Measurements from ENCODE around the gene PPP2CA.
"Not testable (repeated sequence)": the region's sequence is repeated elsewhere in the genome, so short reads cannot be mapped to it uniquely, and the experiment has no call there.

Gene PPP2CA

DNA sequence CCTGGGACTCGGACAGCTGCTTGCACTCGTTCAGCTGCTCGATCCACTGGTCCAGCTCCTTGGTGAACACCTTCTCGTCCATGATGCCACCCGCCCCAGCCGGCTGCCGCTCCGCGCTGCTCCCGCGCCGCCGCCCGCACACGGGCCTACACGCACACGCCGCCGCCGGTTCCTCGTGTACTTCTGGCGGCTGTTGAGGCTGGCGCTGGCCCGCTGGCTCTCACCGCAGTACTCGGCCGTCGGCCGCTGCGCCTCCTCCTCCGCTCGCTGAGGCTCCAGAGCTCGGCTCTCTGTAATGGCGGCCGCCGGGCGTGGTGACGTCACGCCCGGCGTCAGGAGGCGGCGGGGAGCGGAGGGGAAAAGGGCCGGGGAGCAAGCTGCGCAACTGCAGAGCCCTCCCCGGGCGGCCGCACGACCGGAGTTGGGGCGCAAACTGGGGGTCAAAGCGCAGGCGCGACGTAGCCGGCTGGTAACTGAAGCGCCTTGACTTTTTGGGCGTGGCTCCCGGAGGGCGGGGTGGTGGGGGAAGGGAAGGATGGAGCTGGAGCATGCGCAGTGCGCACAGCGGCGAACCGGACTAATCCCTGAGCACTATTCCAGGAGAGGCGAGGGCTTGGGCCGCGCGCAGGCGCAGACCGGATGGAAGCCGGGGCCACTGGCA, at the start of gene PPP2CA:
Gene PPP2CA, minus strand, starts transcription at position 294 of the 661 bp plus-strand sequence. Its CDS starts 212 bp downstream, at position 82.
- DNase-seq (ENCODE audit: low read depth), result peak; percentile 98

- DNase-seq (ENCODE audit: low read depth), result no peak
These were observed 47.9 kb upstream of the PPP2CA start for GRCh38 chr5:134273642-134274395.

GRCh38 chr5:134271059-134271458, 45.2 kb upstream of the PPP2CA start:
- DNase-seq (ENCODE audit: low read depth), result no peak

DNA sequence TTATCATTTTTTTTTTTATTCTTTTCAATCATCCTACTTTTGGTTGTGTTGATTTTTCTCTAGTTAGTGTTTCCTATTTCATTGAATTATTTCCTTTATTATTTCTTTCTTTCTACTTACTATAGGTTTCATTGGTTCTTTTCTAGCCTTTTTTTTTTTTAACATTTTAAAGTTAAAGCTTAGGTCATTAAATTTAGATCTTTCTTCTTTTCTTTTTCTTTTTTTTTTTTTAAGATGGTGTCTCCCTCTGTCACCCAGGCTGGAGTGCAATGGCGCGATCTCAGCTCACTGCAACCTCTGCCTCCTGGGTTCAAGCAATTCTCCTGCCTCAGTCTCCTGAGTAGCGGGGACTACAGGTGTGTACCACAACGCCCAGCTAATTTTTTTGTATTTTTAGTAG, 43.0 kb upstream of the PPP2CA start:
- DNase-seq (ENCODE audit: low read depth), result no peak

- DNase-seq (ENCODE audit: low read depth), result no peak
These were observed 42.2 kb upstream of the PPP2CA start for GRCh38 chr5:134268019-134268601.

GRCh38 chr5:134267366-134268018, 41.6 kb upstream of the PPP2CA start:
- DNase-seq (ENCODE audit: low read depth), result no peak

- DNase-seq (ENCODE audit: low read depth), result no peak
These were observed 37.9 kb upstream of the PPP2CA start for GRCh38 chr5:134263801-134264200.

DNA sequence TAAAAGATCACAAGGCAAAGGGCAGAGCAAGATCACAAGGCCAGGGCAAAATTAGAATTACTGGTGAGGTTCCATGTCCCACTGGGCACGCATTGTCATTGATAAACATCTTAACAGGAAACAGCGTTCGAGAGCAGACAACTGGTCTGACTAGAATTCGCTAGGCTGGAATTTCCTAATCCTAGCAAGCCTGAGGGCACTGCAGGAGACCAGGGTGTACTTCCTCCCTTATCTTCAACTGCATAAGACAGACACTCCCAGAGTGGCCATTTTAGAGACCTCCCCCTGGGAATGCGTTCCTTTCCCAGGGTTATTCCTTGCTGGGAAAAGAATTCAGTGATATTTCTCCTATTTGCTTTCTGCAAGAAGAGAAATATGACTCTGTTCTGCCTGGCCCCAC, 36.8 kb upstream of the PPP2CA start:
- not testable (repeated sequence) for DNase-seq (ENCODE audit: low read depth)

DNA sequence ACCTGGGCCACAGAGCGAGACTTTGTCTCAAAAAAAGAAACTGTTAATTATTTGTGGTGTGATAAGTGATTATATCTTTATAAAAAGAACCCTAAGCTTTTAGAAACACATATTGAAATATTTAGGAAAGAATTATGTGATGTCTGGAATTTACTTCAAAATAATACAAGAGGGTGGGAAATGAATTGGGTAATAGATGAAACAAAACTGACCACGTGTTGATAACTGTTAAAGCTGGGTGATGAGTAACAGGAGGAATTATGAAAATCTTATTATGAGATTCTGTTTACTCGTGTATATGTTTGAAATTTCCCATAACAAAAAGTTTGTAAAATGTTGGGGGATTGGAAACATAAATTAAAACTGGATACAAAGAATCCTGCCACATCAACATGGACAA, 33.0 kb upstream of the PPP2CA start:
- DNase-seq (ENCODE audit: low read depth), result no peak

DNA sequence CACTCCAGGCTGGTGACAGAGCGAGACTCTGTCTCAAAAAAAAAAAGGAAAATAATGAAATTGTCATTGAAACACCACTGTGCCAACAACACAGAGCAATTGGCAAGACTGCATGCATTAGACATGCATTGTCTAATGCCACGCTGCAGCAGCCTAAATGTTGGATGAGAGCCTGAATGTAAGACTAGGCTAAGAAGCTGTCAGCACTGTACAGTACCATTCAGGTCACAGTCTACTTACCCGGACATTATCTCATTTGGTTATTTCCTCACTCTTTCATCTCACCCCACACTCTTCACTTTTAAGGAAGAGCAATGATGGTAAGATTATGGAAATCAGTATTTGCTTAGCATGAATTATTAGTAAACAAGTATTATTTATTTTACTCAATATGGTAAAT, 31.3 kb upstream of the PPP2CA start:
- no peak for DNase-seq (ENCODE audit: low read depth)

DNA sequence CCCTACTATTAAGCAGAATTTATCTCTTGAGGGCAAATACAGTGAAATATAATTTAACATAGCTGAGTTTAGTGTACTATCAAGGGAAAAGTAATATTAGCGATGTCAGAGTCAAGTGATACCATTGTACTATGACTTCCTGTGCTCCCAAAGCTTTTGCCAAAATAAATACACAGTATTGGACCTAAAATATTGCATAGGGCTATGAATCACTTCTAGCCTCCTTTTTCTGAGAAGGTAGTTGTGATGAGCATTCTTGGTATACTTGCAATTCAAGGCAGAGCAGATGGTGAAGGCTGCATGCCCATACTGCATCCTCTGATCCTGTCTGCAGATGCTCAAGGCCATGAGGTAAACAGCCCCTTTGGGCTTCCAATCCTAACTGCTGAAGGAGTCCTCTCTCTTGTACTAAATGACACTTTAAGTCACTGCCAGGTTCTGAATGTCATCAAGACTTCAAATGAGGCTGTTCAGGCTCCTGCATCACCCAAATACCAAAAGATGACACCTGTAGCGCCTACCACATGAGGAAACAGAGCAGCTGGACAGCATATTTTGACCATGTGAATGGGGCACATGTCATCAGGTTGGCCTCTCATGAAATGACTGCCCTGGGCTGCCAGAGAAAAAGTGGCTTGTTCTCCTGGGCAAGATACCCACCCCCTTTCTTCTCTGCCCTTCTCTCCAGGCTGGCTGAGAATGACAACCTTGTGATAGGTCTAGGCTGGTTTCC, 29.7 kb upstream of the PPP2CA start:
- DNase-seq (ENCODE audit: low read depth), result no peak

- DNase-seq (ENCODE audit: low read depth), result not testable (repeated sequence)
These were observed 27.7 kb upstream of the PPP2CA start for GRCh38 chr5:134253368-134254153.

- no peak for DNase-seq (ENCODE audit: low read depth)
These were observed 26.8 kb upstream of the PPP2CA start for GRCh38 chr5:134252671-134253070.

DNA sequence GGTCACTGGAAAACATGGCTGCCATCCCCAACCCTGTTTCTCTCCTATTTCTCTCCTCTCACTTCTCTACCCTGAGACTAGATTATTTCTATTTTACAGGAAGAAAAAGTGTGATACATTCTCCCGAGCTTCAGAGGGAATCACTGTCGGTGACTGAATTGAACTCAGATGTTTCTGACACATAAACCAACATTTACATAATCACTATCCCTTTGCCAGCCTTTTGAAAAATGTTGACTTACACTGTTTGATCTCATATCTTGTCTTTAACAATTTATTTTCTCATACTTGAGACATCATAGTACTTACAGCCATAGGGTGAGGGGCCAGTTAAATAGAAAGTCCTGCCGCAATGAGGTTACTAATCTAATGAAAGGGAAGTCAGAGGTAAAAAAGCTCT, 25.1 kb upstream of the PPP2CA start:
- no peak for DNase-seq (ENCODE audit: low read depth)

GRCh38 chr5:134249469-134250379, 23.9 kb upstream of the PPP2CA start:
- no peak for DNase-seq (ENCODE audit: low read depth)

DNA sequence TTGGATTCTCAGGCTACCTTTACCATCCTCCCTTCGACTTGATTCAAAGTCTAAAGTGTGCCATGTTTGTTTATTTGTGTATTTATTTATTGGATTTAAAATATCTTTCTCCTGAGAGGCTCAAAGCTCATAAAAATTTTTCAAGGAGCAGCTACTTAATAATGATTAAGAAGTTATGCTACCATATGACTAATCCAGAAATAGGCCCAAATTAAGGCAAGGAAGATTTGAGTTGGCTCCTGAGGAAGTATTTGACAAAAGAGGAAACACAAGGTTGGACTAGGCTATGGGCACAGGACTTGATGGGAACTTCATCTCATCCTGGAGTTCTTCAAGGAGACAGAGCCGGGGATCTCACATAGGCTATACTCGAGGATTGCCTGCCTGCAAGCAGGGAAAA, 22.4 kb upstream of the PPP2CA start:
- no peak for DNase-seq (ENCODE audit: low read depth)

DNA sequence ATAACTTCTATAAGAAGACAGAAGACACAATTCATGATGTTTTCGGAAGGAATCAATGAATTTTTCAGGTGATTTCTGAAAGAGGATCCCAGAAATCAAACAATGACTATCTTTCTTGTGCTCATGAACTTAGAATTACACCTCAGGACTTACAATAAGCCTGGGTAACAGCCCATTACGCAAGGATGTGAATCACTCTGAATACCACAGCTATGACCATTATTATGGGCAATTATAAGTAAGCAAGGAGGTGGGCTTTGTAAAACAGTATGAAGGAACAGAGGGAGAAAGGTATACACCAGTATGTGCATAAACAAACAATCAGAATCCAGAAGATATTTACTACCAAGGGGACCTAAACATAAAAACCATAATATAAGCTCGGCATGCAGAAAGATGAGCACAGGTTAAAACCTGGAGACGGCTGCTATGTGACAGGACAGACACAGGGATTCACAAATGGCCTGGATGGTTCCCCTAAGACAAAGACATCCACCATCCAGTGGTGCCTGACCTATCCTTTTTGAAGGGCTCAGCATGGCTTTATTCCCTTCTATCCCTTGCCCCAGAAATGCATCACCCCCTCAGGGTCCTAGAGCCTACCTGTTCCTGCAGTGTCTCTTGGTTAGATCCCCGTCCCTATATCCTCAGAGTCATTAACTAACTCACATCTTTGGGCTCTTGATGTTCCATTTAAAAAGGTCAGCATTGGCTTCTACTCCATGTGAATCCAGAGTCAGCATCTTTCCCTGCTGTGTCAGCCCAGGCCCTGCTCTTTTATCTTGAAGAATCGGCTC, 21.8 kb upstream of the PPP2CA start:
- DNase-seq (ENCODE audit: low read depth), result no peak

GRCh38 chr5:134246771-134247427, 21.0 kb upstream of the PPP2CA start:
- no peak for DNase-seq (ENCODE audit: low read depth)

DNA sequence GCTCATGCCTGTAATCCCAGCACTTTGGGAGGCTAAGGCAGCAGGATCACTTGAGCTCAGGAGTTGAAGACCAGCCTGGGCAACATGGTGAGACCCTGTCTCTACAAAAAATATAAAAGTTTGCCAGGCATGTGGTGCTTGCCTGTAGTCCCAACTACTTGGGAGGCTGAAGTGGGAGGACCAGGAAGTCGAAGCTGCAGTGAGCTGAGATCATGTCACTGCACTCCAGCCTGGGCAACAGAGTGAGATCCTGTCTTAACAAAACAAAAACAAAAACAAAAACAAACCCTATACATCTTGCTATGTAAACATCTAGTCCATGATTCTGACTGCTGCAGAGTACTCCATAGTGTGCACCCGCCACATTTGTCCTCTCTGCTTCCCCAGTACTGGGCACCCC, 19.8 kb upstream of the PPP2CA start:
- no peak for DNase-seq (ENCODE audit: low read depth)

All from stimulated activated CD8-positive, alpha-beta memory T cell treated with anti-CD3 and anti-CD28 coated beads, Interleukin-12 subunit alpha, Interleukin-12 subunit beta, amount 100 ng/mL, for 1 hour (primary cell).